GM12891 (cell line): Measurements from ENCODE around the gene PERCC1.

Experiments used
- POLR2A ChIP-seq: IDR thresholded peaks from 2 replicates; pipeline ENCODE4 v1.6.1; 2011; ENCODE audit warnings: low read depth, low read length, control low read depth
- POLR2AphosphoS5 ChIP-seq: IDR thresholded peaks from 2 replicates; pipeline ENCODE4 v1.6.1; 2011; ENCODE audit warnings: low read depth, low read length, control low read depth
- SPI1 ChIP-seq: IDR thresholded peaks from 2 replicates; pipeline ENCODE4 v1.6.1; 2011; ENCODE audit warnings: low read depth, low read length, control low read depth

DNA sequence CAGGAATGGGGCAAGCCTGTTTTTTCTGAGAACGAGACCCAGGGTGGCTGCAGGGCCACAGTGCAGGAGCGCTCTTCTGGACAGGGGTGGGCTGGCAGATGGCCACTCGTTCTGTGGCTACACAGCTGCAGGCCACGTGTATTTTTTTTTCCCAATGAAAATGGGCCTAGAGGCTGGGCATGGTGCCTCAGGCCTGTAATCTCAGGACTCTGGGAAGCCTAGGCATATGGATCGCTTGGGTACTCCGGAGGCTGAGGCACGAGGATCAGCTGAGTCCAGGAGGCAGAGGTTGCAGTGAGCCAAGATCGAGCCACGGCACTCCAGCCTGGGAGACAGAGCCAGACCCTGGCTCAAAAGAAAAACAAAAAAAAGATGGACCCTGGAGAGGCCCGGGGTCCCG lies 23.1 kb upstream of the PERCC1 start:
- no peak for TF ChIP-seq POLR2AphosphoS5
- TF ChIP-seq POLR2A = no peak
- no peak for TF ChIP-seq SPI1
